HG03175 (cell line): Measurements from ENCODE around the gene CXorf38.

Source experiments
- ATAC-seq: cut with Tn5 transposase; IDR thresholded peaks from one replicate; pipeline ENCODE4 v1.9.1; 2021; ENCODE audit warnings: mild to moderate bottlenecking, moderate library complexity; ENCODE audit not compliant: unreplicated experiment

CXorf38 gene

DNA sequence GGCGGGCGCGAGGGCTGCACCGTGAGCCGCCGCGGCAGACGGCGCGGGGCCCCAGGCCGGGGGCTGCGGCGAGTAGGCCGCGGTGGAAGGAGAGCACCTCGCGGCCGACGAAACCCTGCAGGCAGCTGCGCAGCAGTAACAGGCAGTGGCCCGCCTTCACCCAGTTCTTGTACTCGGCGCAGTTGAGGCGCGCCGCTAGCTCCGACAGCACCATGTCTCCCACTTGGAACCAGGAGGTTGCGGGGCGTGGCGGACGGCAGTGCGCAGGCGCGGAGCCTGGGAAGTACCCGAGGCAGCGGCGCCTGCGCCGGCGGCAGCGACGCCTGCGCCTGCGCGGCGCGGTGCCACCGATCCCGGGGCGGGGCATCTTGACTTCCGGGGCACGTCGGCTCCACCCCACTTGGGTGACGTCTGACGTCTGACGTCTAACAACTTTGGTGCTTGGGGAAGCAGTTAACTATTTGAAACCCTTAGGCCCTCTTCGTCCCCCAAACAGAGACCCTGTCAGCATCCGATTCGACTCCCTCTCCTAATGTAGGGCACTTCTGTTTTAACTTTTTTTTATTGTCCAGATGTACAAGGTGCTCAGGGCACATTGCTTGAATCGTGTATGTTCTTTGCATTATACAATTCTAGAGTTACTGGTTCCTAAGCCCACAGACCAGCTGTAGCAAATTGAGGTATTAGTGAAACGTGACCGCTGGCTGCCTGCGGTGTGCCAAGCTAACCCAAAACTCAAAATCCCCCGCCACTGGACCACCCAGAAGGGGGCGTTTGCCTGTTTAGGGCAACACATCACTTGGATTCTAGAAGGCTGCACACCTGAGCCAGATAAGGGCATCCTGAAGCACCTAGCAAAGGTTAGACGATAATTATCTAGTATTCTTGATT lies at the start of gene CXorf38:
Gene CXorf38 (minus strand): TSS at position 255 of the 891 bp plus-strand sequence. CDS start 41 bp downstream, at position 214.
- ATAC-seq = peak; percentile 63

DNA sequence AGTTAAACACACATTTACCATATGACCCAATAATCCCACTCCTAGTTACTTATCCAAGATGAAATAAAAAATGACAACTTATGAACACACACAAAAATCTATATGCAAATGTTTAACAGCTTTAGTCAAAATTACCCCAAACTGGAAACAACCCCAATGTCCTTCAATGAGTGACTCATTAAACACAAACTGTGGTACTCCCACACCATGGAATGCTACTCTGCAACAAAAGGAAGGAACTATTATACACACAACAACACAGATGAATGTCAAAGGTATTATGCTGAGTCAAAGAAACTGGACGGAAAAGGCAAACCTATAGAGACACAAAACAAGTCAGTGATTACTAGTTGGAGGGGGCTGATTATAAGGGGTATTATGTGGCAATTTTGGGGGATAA lies 47.4 kb upstream of the CXorf38 start:
- no peak for ATAC-seq

- ATAC-seq = no peak
Measured at GRCh38 chrX:40688929-40689328, 41.6 kb upstream of the CXorf38 start.

DNA sequence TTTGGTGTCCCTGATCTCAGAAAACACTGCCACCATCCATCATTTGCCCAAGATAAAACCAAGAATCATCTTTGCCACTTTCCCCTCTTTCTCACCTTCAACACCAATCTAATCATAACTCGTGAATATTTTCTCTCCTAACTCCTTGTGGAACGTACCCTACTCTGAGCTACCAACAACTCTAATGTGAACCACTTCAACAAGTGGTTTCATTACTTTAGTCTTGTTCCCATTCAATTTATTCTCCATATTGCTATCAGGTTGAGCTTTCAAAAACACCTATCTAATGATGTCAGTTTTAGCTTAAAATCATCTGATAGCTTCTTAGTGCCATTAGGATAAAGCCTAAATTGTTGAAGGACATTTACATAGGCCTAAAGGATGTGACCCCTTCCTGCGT lies 39.8 kb upstream of the CXorf38 start:
- no peak for ATAC-seq

- no peak for ATAC-seq
Measured at GRCh38 chrX:40685362-40685918, 38.1 kb upstream of the CXorf38 start.

GRCh38 chrX:40684092-40684491 lies 36.7 kb upstream of the CXorf38 start:
- no peak for ATAC-seq

- ATAC-seq = no peak
Measured at GRCh38 chrX:40683245-40683644, 35.9 kb upstream of the CXorf38 start.

DNA sequence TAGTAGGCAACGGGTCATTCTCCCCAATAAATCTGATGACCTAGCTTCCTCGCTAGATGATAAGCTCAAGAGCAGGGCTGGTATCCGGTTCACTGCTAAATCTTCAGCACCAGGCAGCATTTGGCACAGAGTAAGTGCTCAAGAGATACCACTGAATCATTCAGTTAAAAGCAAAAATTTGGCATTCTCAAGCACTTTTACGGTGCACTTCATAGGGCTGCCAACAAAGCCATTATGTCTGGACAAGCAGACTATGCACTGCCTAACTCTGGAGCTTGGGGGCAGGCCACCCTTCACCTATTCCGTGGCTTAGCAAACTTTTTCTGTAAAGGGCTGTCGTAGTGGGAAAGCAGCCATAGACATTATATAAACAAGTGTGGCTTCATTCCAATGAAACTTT lies 23.8 kb upstream of the CXorf38 start:
- ATAC-seq = no peak

- ATAC-seq = no peak
Measured at GRCh38 chrX:40663880-40664630, 16.7 kb upstream of the CXorf38 start.

- ATAC-seq = peak; percentile 70
Measured at GRCh38 chrX:40663078-40663740, 15.8 kb upstream of the CXorf38 start.

DNA sequence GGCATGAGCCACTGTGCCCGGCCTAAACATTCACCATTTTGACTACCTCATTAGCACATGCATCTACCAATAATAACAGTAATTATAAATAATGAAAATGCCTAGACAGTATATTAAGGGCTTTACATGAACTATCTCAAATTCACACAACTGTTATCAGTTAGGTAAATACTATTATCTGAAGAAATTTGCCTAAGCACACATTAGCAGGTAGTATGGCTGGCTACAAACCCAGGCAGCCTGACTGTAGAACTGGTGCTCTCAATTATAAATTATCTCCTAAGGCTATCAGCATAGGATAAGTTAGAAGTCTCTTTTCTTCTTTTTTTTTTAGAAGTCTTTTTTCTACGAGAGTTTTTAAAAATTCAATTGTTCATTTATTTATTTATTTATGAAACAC lies 14.1 kb upstream of the CXorf38 start:
- no peak for ATAC-seq

- no peak for ATAC-seq
Measured at GRCh38 chrX:40660381-40660780, 13.0 kb upstream of the CXorf38 start.

GRCh38 chrX:40653535-40653934 lies 6.2 kb upstream of the CXorf38 start:
- no peak for ATAC-seq

GRCh38 chrX:40652664-40653063 lies 5.3 kb upstream of the CXorf38 start:
- ATAC-seq = no peak

- no peak for ATAC-seq
Measured at GRCh38 chrX:40651620-40652223, 4.4 kb upstream of the CXorf38 start.

GRCh38 chrX:40646489-40647306 lies 663 bp downstream of the CXorf38 start:
- peak; percentile 19 for ATAC-seq

- ATAC-seq = peak; percentile 36
Measured at GRCh38 chrX:40644821-40645358, 2.5 kb downstream of the CXorf38 start.

- ATAC-seq = no peak
Measured at GRCh38 chrX:40644176-40644575, 3.2 kb downstream of the CXorf38 start.

DNA sequence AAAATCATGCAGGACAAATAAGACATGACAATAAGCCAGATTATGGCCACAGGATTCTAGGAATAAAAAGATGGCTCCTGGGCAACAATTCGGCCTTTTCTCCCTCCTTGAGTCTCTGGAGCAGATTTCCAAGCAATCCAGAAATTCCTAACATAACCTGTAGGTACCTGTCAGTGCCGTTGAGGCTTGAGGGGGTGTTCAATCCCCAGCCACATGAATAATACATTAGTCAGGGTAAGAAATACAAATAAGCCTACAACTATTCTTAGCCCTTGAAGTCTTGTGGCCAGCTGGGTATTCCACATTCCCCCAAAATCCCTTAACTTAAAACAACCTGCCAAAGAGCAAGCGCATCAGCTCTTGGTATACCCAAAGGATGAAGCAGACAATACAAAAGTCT lies 9.7 kb downstream of the CXorf38 start:
- ATAC-seq = no peak

DNA sequence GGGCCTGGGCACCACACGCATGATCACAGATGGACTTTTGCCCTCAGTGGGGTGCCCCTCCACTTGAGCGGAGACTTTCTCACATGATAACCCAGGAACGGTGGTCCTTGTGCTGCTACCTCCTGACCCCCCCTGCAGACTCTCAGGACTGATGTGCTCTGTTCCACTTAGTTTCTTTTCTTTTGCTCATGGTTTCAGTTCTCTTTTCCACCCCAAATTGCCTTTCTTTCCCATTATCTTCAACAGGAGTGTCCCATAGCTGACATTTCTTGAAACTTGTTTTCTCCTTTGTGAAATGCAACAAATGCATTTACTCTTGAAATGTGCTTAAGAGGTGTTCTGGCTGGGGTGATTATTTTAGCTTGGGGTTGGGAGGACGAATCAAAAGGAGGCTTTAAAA lies 15.2 kb downstream of the CXorf38 start:
- ATAC-seq = no peak
